IPS-15b (cell line): ENCODE measurements around the gene TRA2B.

Experiments
- H3K27me3 ChIP-seq: one replicate; pipeline ENCODE4 v1.6.1; 2013; ENCODE audit warnings: low read length; ENCODE audit not compliant: control insufficient read depth, insufficient read depth
- H3K36me3 ChIP-seq: one replicate; pipeline ENCODE4 v1.6.1; 2013; ENCODE audit warnings: low read length; ENCODE audit not compliant: control insufficient read depth, insufficient read depth
- H3K4me1 ChIP-seq: one replicate; pipeline ENCODE4 v1.6.1; 2013; ENCODE audit warnings: mild to moderate bottlenecking, low read length; ENCODE audit not compliant: control insufficient read depth, insufficient read depth
- H3K4me3 ChIP-seq: one replicate; pipeline ENCODE4 v1.5.1; 2013; ENCODE audit warnings: low read depth, low read length
- H3K9ac ChIP-seq: one replicate; pipeline ENCODE4 v1.6.1; 2013; ENCODE audit warnings: low read depth, mild to moderate bottlenecking, low read length
- H3K9me3 ChIP-seq: one replicate; pipeline ENCODE4 v1.6.1; 2013; ENCODE audit warnings: mild to moderate bottlenecking, low read length; ENCODE audit not compliant: control insufficient read depth, insufficient read depth

The TRA2B gene

GRCh38 chr3:185884641-185885040, 53.2 kb downstream of the TRA2B start:
- no peaks in the 10 kb centered on the region for H3K27me3 ChIP-seq
- H3K36me3 ChIP-seq = no peaks in the 10 kb centered on the region
- H3K4me3 ChIP-seq = no peak overlapping the region
- H3K4me1 ChIP-seq = no peaks in the 10 kb centered on the region
- no peaks in the 10 kb centered on the region for H3K9me3 ChIP-seq
- no peak overlapping the region for H3K9ac ChIP-seq

DNA sequence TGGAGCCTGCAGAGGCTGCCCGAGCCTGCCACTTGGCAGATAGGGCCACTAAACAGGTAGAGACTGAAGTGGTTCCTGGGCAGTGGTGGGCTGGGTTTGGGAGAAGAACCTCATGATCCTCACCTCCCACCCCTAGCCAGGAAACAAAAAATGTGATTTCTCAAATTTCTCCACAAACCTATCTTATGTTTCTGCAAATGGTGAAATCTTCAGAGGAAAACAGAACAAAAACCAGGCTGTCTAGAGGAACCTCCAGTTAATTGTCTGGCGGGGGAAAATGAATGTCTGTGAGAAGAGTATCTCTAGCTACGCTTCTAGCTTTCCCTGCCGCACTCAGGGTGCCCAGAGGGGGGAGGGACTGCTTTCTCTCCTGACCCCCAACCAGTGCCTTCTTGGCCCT, 55.9 kb downstream of the TRA2B start:
- H3K4me3 ChIP-seq = no peak overlapping the region

DNA sequence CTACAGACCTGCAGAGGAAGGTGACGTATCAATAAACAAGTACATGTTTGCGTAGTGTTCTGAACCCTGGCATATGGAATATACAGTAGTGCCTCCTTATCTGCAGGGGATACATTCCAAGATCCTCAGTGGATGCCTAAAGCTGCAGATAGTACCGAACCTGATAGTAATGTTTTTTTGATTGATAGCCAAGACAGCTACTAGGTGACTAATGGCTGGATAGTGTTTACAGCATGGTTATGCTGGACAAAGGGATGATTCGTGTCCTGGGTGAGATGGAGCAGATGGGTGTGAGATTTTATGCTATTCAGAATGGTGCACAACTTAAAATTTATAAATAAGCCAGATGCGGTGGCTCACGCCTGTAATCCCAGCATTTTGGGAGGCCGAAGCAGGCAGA, 57.2 kb downstream of the TRA2B start:
- no peaks in the 10 kb centered on the region for H3K27me3 ChIP-seq
- no peaks in the 10 kb centered on the region for H3K9me3 ChIP-seq
- H3K36me3 ChIP-seq = no peaks in the 10 kb centered on the region
- H3K4me3 ChIP-seq = no peak overlapping the region
- H3K9ac ChIP-seq = no peak overlapping the region
- no peaks in the 10 kb centered on the region for H3K4me1 ChIP-seq

More for the DNA sequence above, 55.9 kb downstream of the TRA2B start:
- H3K4me1 ChIP-seq = no peaks in the 10 kb centered on the region
- H3K36me3 ChIP-seq = no peaks in the 10 kb centered on the region
- no peaks in the 10 kb centered on the region for H3K9me3 ChIP-seq
- H3K27me3 ChIP-seq = no peaks in the 10 kb centered on the region
- no peak overlapping the region for H3K9ac ChIP-seq

GRCh38 chr3:185878920-185879319, 58.9 kb downstream of the TRA2B start:
- Histone ChIP-seq H3K9ac (no peak overlapping the region), H3K9me3 (no peaks in the 10 kb centered on the region), H3K27me3 (no peaks in the 10 kb centered on the region), H3K4me3 (no peak overlapping the region), H3K4me1 (no peaks in the 10 kb centered on the region), H3K36me3 (no peaks in the 10 kb centered on the region)

DNA sequence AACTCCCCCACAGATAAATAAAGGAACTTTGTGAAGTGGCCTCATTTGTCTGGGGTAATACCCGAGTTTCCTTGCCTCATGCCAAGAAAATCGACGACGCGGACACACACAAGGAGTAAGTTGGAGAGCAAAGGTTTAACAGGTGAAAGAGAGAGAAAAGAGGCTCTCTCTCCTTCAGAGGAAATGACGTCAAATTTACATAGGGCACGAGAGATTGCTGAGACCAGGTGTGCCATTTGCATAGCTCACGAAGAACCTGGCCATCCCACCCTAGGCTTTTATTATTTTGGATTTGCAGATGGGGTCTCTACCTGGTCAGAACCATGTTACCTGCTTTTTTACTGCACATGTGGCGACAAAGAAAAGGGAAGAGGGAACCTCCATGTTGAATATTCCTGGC, 63.7 kb downstream of the TRA2B start:
- H3K27me3 ChIP-seq = no peaks in the 10 kb centered on the region
- H3K4me1 ChIP-seq = no peaks in the 10 kb centered on the region
- H3K9me3 ChIP-seq = no peaks in the 10 kb centered on the region
- no peak overlapping the region for H3K9ac ChIP-seq
- H3K4me3 ChIP-seq = no peak overlapping the region
- no peaks in the 10 kb centered on the region for H3K36me3 ChIP-seq

- Histone ChIP-seq H3K9ac (no peak overlapping the region), H3K27me3 (no peaks in the 10 kb centered on the region), H3K4me3 (no peak overlapping the region), H3K4me1 (peaks cover 2% of the 10 kb centered on the region), H3K36me3 (no peaks in the 10 kb centered on the region), H3K9me3 (no peaks in the 10 kb centered on the region)
Observed at GRCh38 chr3:185867650-185868049, 70.2 kb downstream of the TRA2B start.

DNA sequence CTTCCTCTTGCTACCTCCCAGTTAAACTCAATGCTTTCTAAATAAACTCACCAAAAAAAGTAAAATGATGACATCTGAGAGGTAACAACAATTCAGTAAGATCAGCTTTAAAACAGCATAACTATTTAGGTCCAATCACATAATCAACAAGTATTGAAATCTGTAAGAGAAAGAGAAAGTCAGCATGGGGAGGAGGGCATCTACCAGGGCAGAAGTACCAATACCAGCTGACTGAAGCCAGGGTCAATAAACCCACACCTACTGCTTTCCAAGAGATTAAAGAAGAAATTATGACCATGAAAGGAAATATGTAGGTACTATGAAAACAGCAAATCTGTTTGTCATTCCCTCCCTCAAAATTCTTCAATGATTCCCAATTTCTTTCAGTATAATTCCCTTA, 70.8 kb downstream of the TRA2B start:
- no peak overlapping the region for H3K9ac ChIP-seq
- no peak overlapping the region for H3K4me3 ChIP-seq
- no peaks in the 10 kb centered on the region for H3K27me3 ChIP-seq
- H3K9me3 ChIP-seq = no peaks in the 10 kb centered on the region
- no peaks in the 10 kb centered on the region for H3K36me3 ChIP-seq
- H3K4me1 ChIP-seq = peaks cover 2% of the 10 kb centered on the region

- Histone ChIP-seq H3K9me3 (no peaks in the 10 kb centered on the region), H3K36me3 (no peaks in the 10 kb centered on the region), H3K9ac (no peak overlapping the region), H3K4me1 (peaks cover 2% of the 10 kb centered on the region), H3K27me3 (no peaks in the 10 kb centered on the region), H3K4me3 (no peak overlapping the region)
Observed at GRCh38 chr3:185866555-185866954, 71.3 kb downstream of the TRA2B start.
